Subcutaneous adipose tissue (tissue), 4 donors: ENCODE measurements around the gene WDR89. TPM values are rescaled to one million over a fixed set of nuclear protein-coding genes. Genes with fewer than 3 reads are reported as not detected.

ENCODE experiments used
- CTCF ChIP-seq: fragments of 450-650 bp; IDR thresholded peaks from one replicate; pipeline ENCODE4 v1.5.1; 2016; ENCODE audit warnings: low read depth, mild to moderate bottlenecking, control low read depth, antibody characterized with exemption, moderate library complexity
- total RNA-seq, 4 donors: library from RNA; depleted of rRNA; stranded (reverse); fragments of >200 nt; gene quantifications; one replicate each; pipeline ENCODE4 v1.1.0, GENCODE V29; 2016

Gene WDR89
- total RNA-seq, 4 donors from 2014 or later = 4.1 to 12.4 (median 5.8) TPM

GRCh38 chr14:63663428-63664341 lies 22.0 kb upstream of the WDR89 start:
- TF ChIP-seq CTCF = no peak

GRCh38 chr14:63662776-63663175 lies 21.1 kb upstream of the WDR89 start:
- no peak for TF ChIP-seq CTCF

- no peak for TF ChIP-seq CTCF
Measured at GRCh38 chr14:63659726-63660125, 18.1 kb upstream of the WDR89 start.

- no peak for TF ChIP-seq CTCF
Measured at GRCh38 chr14:63656194-63656593, 14.5 kb upstream of the WDR89 start.

- TF ChIP-seq CTCF = no peak
Measured at GRCh38 chr14:63654936-63655335, 13.3 kb upstream of the WDR89 start.

- no peak for TF ChIP-seq CTCF
Measured at GRCh38 chr14:63654346-63654745, 12.7 kb upstream of the WDR89 start.

GRCh38 chr14:63652406-63652805 lies 10.7 kb upstream of the WDR89 start:
- no peak for TF ChIP-seq CTCF
